Cardiac muscle cell (in vitro differentiated cells and primary cell): ENCODE data around the gene HP1BP3. TPM values are rescaled to one million over a fixed set of nuclear protein-coding genes. Genes with fewer than 3 reads are reported as not detected.
A peak's percentile ranks its signal among the peaks of the same experiment; 100 is the strongest.

Experiments used
- DNase-seq, 2 donors: peaks; one replicate each; pipeline versions ENCODE4 v3.0.0 to v3.0.0-alpha.2; 2010 to 2017; ENCODE audit warnings: low read depth in 1 of 2, low spot score in 1 of 2
- H3K27ac ChIP-seq: fragments of 200-600 bp; sonication (generic); 2 replicates; pipeline ENCODE4 v1.5.1; 2016
- H3K27me3 ChIP-seq: fragments of 200-600 bp; sonication (generic); 2 replicates; pipeline ENCODE4 v1.6.0; 2016; ENCODE audit warnings: control low read depth
- H3K36me3 ChIP-seq: fragments of 200-600 bp; sonication (generic); 2 replicates; pipeline ENCODE4 v1.5.1; 2016; ENCODE audit warnings: control low read depth
- H3K4me1 ChIP-seq: fragments of 200-600 bp; sonication (generic); 2 replicates; pipeline ENCODE4 v1.8.1; 2017; ENCODE audit warnings: low read depth, mild to moderate bottlenecking, mixed run types
- H3K4me3 ChIP-seq: fragments of 200-600 bp; sonication (generic); 2 replicates; pipeline ENCODE4 v1.5.1; 2016; ENCODE audit warnings: mild to moderate bottlenecking
- H3K9me3 ChIP-seq: fragments of 200-600 bp; sonication (generic); 2 replicates; pipeline ENCODE4 v1.5.1; 2017; ENCODE audit warnings: low read depth, mild to moderate bottlenecking, control low read depth
- polyA plus RNA-seq: library from polyadenylated mRNA; unstranded; fragments of >200 nt; fragmentation: Nextera tagmentation; extraction: Ambion mirVana; gene quantifications from 2 replicates; pipeline ENCODE4 v1.2.1, GENCODE V29; 2016
- total RNA-seq: library from RNA; depleted of rRNA; stranded (reverse); fragments of >200 nt; gene quantifications from 2 replicates; pipeline ENCODE4 v1.2.3, GENCODE V29; 2016
- TF ChIP-seq, protein P1 (sequence below): IDR thresholded peaks from 2 replicates; pipeline ENCODE4 v1.5.1; 2012; ENCODE audit warnings: low read depth, mild to moderate bottlenecking, low read length

Gene HP1BP3
- total and polyA plus RNA-seq, 2 experiments from 2014 or later, result 91.0 to 178 TPM

DNA sequence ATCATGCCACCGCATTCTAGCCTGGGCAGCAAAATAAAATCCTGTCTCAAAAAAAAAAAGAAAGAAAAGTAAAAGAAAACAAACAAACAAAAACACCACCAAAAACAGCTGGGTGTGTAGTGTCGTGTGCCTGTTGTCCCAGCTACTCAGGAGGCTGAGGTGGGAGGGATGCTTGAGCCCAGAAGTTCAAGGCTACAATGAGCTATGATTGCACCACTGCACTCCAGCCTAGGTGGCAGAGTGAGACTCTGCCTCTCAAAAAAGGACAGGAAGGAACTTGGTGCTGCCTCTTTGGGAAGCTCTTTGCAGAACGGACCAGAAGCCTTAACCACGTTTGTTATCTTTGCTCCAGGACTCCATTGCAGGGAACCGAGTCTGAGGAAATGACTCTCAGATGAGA, 80.3 kb downstream of the HP1BP3 start:
- H3K4me1 ChIP-seq, result no peaks in the 10 kb centered on the region
- H3K27me3 ChIP-seq, result no peaks in the 10 kb centered on the region
- no peaks in the 10 kb centered on the region for H3K36me3 ChIP-seq
- no peak for DNase-seq
- H3K4me3 ChIP-seq, result no peak overlapping the region
- H3K27ac ChIP-seq, result no peak overlapping the region
- no peaks in the 10 kb centered on the region for H3K9me3 ChIP-seq
- TF ChIP-seq, protein P1, sequence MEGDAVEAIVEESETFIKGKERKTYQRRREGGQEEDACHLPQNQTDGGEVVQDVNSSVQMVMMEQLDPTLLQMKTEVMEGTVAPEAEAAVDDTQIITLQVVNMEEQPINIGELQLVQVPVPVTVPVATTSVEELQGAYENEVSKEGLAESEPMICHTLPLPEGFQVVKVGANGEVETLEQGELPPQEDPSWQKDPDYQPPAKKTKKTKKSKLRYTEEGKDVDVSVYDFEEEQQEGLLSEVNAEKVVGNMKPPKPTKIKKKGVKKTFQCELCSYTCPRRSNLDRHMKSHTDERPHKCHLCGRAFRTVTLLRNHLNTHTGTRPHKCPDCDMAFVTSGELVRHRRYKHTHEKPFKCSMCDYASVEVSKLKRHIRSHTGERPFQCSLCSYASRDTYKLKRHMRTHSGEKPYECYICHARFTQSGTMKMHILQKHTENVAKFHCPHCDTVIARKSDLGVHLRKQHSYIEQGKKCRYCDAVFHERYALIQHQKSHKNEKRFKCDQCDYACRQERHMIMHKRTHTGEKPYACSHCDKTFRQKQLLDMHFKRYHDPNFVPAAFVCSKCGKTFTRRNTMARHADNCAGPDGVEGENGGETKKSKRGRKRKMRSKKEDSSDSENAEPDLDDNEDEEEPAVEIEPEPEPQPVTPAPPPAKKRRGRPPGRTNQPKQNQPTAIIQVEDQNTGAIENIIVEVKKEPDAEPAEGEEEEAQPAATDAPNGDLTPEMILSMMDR, result no peak

- Histone ChIP-seq H3K27ac (no peak overlapping the region), H3K4me3 (no peak overlapping the region), H3K27me3 (no peaks in the 10 kb centered on the region), H3K36me3 (no peaks in the 10 kb centered on the region), H3K9me3 (no peaks in the 10 kb centered on the region), H3K4me1 (no peaks in the 10 kb centered on the region)
- DNase-seq, result no peak
- TF ChIP-seq, protein P1, result no peak
These were observed 81.8 kb downstream of the HP1BP3 start for GRCh38 chr1:20705203-20705755.

- TF ChIP-seq, protein P1, result no peak
- no peaks in the 10 kb centered on the region for H3K4me1 ChIP-seq
- no peaks in the 10 kb centered on the region for H3K9me3 ChIP-seq
- H3K27me3 ChIP-seq, result no peaks in the 10 kb centered on the region
- H3K27ac ChIP-seq, result no peak overlapping the region
- DNase-seq, result no peak
- no peaks in the 10 kb centered on the region for H3K36me3 ChIP-seq
- H3K4me3 ChIP-seq, result no peak overlapping the region
These were observed 82.5 kb downstream of the HP1BP3 start for GRCh38 chr1:20704390-20705202.

- H3K27me3 ChIP-seq, result no peaks in the 10 kb centered on the region
- H3K4me1 ChIP-seq, result no peaks in the 10 kb centered on the region
- no peak for DNase-seq
- no peaks in the 10 kb centered on the region for H3K9me3 ChIP-seq
- TF ChIP-seq, protein P1, result no peak
- H3K4me3 ChIP-seq, result no peak overlapping the region
- H3K36me3 ChIP-seq, result no peaks in the 10 kb centered on the region
- no peak overlapping the region for H3K27ac ChIP-seq
These were observed 83.9 kb downstream of the HP1BP3 start for GRCh38 chr1:20703124-20703756.

- Histone ChIP-seq H3K4me3 (no peak overlapping the region), H3K36me3 (no peaks in the 10 kb centered on the region), H3K27me3 (no peaks in the 10 kb centered on the region), H3K9me3 (no peaks in the 10 kb centered on the region), H3K27ac (no peak overlapping the region), H3K4me1 (no peaks in the 10 kb centered on the region)
- TF ChIP-seq, protein P1, result peak; percentile 46
- DNase-seq, result peak in 1 of 2 donors; percentile 32
These were observed 84.7 kb downstream of the HP1BP3 start for GRCh38 chr1:20702416-20702815.
